IMR-90 (cell line): ENCODE measurements around the gene DNAJC4.

Experiments used
- BHLHE40 ChIP-seq: fragments of 150-350 bp; IDR thresholded peaks from 2 replicates; pipeline ENCODE4 v1.6.1; 2016; ENCODE audit warnings: mild to moderate bottlenecking, low read depth, low read length
- CEBPB ChIP-seq: IDR thresholded peaks from 2 replicates; pipeline ENCODE4 v1.6.1; 2012; ENCODE audit warnings: low read depth, low read length, improper control_type of control experiment
- CTCF ChIP-seq: conservative IDR thresholded peaks from 2 replicates; pipeline ENCODE4 v1.5.1; 2012; ENCODE audit warnings: mild to moderate bottlenecking, low read depth, low read length, improper control_type of control experiment
- NFE2L2 ChIP-seq: fragments of 150-350 bp; IDR thresholded peaks from 2 replicates; pipeline ENCODE4 v1.6.1; 2016; ENCODE audit warnings: low read depth, mild to moderate bottlenecking, low read length
- POLR2A ChIP-seq: IDR thresholded peaks from 2 replicates; pipeline ENCODE4 v1.6.1; 2012; ENCODE audit warnings: mild to moderate bottlenecking, low read depth, low read length
- RCOR1 ChIP-seq: IDR thresholded peaks from 2 replicates; pipeline ENCODE4 v1.6.1; 2012; ENCODE audit warnings: mild to moderate bottlenecking, low read length, improper control_type of control experiment; ENCODE audit not compliant: insufficient replicate concordance

GRCh38 chr11:64216879-64217278, 13.5 kb upstream of the DNAJC4 start:
- TF ChIP-seq CTCF: no peak
- TF ChIP-seq RCOR1: no peak
- TF ChIP-seq CEBPB: no peak
- TF ChIP-seq BHLHE40: no peak
- TF ChIP-seq POLR2A: no peak
- TF ChIP-seq NFE2L2: no peak
